GM21360 (cell line): Measurements from ENCODE around the gene GABARAPL1.

Source experiments
- ATAC-seq: cut with Tn5 transposase; IDR thresholded peaks from one replicate; pipeline ENCODE4 v1.9.1; 2021; ENCODE audit warnings: mild to moderate bottlenecking, moderate library complexity; ENCODE audit not compliant: unreplicated experiment

Gene GABARAPL1

DNA sequence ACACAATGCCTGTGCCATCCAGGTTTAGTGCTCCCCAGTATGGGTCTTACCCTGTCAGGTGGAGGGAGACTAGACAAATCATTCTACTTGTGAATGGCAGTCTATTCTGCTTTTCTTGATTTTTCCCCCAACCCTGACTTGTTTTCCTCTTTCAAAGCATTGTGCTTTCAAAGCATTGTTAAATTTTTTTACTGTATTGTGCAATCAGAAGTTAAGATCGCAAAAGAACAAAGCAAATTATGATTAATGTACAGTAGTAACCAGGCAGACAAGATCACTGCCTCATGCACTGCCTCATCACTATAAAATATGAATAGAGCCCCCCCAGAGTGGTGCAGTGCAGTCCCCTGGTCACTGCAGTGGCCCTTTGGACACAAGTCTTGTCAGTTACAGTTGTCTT, 14.1 kb downstream of the GABARAPL1 start:
- ATAC-seq = no peak

DNA sequence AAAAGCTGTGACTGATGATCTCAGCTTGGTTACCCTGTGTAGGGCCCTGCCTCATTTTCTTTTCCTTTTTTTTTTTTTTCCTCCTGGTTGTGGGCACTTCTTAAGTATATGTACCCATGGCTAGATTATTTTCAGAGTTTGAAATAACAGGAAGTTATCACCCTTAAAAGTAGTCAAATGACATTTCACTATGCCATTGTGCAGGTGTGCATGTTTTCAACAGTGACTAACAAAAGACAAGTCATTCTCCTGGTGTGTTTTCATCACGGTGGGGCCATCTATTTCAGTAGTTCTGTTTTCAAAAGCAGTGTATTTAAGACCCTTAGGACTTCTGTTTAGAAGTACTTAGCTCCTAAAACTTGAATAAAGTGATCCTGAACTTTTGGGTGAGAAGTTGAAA, 15.0 kb downstream of the GABARAPL1 start:
- ATAC-seq = no peak

DNA sequence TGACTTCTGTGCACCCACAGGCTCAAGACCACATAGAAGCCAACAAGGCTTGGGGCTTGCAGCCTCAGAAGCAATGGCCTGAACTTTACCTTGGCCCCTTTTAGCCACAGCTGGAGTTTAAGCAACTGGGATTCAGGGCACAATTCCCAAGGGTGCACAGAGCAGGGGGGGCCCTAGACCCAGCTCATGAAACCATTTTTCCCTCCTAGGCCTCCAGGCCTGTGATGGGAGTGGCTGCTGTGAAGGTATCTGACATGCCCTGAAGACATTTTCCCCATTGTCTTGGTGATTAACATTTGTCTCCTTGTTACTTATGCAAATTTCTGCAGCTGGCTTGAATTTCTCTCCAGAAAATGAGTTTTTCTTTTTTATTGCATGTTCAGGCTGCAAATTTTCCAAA, 21.9 kb downstream of the GABARAPL1 start:
- no peak for ATAC-seq

DNA sequence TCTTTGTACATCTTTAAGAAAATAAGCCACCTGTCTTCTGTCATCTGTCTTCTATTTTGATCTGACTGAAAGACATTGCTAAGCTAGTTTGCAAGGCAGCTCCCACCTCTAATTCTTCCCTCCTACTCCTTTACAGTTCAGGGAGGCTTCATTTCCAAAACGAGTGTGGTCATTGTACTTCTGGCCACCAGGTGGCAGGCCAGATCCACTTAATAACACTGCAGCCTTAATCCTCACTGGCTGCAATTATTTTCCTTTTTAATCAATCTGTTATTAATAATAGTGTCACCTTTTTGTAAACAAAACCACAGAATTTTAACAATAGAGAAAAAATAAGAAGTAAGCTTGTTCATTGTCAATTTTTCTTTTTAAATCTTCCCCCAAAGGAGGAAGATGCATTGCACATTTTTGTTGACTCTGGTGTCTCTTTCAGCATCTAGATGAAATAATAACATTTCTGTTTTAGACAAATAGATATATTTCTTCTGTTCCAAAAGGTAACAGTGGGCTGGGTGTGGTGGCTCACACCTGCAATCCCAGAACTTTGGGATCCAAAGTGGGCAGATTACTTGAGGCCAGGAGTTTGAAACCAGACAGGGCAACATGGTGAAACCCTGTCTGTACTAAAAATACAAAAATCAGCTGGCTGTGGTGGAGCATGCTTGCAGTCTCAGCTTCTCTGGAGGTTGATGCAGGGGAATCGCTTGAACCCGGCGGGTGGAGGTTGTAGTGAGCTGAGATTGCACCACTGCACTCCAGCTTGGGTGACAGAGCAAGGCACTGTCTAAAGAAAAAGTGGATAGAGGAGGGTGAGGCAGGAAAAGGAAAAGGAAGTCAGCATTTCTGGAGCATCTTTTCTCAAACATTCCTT, 23.3 kb downstream of the GABARAPL1 start:
- ATAC-seq = no peak

DNA sequence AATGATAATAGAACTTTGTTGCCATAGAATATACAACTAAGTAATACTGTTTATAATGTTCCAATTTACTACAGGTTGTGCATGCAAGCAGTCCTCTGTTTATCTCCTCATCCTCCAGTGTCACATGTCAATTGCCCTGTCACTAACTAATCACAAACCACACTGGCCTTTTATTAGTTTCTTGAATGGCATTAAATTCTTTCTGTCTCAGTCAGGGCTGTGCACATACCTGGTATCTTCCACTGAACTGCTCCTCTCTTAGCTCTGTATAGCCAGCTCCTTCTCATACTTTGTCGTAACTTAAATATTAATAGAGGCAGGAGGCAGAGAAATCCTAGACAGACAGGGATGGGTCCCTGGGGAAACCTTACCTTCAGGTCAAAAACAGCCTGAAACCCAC, 24.0 kb downstream of the GABARAPL1 start:
- no peak for ATAC-seq

DNA sequence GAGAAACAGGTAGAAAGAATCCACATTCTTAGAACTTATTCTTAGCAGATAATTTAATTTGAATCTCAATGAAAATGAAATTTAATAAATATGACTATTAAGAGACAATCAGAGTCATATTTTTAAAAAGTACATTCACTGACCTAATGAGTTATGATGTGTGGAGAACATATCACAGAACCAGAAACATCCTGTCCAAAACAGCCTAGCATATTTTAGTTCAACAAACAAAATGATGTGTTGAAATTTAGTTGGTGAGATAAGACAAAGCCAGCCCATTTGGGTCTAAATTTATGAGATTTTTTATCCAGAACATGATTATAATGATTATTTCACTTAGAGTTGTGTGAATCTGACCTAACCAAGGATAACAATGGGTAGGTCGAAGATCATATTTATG, 25.8 kb downstream of the GABARAPL1 start:
- no peak for ATAC-seq

DNA sequence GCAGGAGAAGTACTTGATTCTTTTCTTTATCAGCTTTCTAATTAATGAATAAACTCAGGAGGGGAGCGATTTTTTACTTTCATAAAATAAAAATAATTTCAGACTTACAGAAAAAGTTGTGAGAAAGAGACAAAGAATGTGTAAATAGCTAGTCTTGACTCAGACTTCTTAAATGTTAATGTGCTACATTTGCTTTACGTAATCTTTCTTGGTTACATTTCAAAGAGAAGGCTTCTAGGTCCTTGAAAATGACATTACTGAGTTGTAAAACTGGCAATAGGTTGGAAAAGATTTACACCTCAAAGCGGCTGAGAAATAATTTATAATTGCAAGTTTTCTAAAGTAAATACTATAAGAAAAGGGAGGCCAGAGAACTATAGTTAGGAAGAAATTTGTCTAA, 28.6 kb downstream of the GABARAPL1 start:
- ATAC-seq = no peak

DNA sequence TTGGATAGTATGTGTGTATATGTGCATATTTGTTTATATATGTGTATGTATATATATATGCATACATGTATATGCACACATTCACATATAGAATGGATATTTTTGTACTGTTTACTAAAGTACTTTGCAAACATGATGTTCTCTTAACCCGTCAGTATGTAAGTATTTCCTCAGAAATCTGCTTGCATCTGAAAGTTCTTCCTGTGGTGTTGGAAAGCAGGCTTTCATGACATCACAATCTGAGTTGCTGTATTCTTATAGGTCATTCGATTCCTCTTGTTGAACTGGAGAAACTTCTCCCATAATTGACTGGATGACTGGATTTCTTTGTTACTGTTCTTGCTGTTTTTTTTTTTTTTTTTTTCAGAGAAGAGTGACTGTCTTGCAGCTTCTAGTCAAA, 29.1 kb downstream of the GABARAPL1 start:
- ATAC-seq = no peak

DNA sequence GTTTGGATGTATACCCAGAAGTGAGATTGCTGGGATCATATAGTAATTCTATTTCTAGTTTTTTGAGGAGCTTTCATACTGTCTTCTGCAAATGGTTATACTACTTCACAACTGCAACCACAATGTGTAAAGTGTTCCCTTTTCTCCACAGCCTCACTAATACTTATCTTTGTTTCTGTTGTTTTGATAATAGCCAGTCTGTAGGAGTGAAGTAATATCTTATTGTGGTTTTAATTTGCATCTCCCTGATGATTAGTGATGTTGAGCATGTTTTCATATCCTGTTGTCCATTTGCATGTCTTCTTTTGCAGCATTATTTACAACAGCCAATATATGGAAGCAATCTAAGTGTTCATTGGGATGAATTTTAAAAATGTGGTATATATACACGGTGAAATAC, 29.9 kb downstream of the GABARAPL1 start:
- ATAC-seq = no peak

DNA sequence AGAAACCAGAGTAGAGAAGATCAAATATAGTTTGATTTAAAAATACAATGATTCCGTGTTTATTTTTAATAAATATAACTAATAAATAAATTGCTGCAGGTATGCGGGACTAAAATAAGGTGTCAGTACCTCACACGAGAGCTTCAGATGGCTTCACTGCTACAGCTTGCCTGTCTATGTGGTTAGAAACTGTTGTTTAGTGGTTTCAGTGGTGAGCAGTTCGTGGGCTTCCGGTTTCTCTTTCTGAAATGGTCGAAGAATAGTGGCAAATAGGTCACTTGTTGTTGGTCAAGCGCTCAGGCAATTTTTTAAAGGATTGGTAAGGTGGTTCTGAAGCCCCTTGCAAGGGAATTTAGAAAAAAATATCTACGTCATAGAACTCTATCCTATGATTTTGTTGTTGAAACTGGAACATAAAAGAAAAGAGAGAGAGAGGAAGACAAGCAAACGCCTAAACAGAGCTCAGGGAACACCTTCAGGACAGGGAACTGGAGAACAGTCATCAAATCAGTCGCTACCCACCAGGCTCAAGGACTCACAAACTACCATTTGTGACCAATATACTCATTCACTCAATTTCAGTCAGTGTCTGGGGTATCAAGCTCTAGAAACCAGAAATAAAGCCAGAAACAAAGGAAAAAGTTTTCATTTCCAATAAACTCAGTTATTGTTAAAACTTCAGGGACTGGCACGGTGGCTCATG, 31.3 kb downstream of the GABARAPL1 start:
- peak; percentile 72 for ATAC-seq

DNA sequence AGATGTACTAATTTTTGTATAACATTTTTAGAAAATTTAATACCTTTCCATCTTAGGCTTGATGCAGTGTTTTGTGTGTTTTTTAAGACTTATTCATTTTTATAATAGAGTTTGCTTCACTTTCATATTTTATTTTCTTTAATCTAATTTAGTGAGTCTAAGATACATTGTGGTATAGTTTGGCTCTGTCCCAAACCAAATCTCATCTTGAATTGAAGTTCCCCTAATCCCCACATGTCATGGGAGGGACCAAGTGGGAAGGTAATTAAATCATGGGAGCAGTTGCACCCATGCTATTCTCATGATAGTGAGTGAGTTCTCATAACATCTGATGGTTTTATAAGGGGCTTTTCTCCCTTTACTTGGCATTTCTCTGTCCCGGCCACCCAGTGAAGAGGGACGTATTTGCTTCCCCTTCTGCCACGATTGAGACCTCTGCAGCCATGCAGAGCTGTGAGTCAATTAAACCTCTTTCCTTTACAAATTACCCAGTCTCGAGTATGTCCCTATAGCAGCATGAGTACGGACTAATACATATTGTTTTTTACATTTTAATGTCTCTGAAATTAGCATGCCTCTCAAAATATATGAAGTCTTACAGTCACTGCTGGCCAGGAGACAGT, 34.9 kb downstream of the GABARAPL1 start:
- no peak for ATAC-seq

DNA sequence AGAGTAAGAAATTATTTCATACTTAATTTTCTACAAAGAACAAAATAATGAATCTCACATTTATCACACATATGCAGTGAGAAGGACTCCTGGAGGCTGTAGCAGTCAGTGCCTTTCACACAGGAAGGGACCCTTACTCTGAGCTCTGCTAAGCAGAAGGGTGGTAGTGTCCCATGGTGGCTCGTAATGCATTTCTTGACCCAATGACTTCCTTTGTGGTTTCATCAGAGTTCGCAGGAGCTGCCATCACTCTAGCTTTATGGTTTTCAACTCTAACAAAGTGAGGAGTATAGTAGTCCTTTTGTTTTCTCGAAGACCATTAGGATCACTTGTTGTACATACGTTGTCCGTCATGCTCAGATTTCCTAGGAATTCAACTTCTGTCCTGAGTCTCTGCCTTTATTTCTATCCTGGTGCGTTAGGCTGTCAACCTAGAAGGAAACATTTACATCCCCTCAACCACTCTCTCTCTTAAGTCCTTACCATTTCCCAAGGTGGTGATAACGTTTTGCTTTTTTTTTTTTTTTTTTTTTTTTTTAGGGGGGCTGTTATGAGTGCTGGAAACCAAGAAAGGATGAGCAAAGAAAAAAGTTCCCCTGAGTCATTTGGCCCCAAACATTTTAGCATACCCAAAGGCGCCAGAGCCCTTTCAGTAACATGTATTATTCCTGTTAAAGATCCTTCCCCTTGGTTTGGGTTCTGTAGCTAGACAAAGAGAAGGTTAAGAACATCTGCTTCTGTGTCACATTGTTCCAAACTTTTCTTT, 37.2 kb downstream of the GABARAPL1 start:
- no peak for ATAC-seq

DNA sequence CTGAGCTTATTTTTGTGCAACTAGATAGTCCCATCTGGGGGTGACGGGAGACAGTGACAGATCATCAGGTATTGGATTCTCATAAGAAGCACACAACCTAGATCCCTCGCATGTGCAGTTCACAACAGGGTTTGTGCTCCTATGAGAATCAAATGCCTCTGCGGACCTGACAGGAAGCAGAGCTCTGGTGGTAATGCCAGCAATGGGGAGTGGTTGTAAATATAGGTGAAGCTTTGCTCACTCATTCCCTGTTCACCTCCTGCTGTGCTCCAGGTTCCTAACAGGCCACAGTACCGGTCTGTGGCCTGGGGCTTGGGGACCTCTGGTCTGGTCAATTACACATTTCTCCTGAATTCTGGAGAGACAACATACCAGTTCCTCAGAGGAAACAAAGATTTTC, 39.0 kb downstream of the GABARAPL1 start:
- no peak for ATAC-seq

DNA sequence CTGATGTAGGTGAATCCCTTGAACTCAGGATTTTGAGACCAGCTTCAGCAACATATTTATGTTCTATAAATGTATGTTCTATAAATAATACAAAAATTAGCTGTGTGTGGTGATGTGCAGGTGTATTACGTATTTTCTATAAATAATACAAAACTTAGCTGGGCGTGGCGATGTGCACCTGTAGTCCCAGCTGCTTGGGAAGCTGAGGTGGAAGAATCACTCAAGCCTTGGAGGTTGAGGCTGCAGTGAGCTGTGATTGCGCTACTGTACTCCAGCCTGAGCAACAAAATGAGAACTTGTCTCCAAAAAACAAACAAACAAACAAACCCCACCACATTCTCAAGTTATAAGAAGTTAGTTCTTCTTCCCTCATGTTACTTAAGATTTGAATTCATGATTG, 39.5 kb downstream of the GABARAPL1 start:
- ATAC-seq = no peak

DNA sequence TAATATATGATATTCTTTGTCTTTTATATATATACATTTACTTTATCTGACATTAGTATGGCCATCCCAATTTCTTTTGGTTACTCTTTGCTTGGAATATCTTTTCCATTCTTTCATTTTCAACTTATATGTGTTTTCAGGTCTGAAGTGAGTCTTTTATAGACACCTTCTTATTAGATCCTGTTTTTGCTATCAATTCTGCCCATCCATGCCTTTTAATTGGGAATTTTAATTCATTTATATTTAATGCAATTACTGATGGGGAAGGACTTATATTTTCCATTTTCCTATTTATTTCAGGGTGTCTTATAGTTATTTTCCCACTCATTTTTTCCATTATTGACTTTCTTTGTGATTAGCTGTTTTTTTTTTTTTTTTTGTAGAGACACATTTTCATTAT, 43.4 kb downstream of the GABARAPL1 start:
- ATAC-seq = no peak

DNA sequence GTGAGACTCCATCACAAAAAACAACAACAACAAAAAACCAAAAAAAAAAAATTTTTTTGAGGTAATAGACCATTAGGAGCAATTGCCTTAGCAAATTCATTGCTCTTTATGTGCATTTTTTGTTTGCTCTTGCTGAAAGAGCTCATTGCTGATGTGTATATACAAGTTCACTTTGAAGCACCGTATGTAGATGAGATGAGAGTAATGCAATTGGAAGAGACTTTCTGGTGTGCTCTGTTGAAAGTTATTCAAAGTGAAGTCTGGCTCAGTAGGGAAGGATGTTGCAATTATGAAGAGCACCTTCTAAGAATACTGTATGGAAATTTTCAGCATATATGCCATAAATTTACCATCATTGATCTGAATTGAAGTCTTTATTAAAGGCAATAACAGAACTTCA, 48.2 kb downstream of the GABARAPL1 start:
- no peak for ATAC-seq

DNA sequence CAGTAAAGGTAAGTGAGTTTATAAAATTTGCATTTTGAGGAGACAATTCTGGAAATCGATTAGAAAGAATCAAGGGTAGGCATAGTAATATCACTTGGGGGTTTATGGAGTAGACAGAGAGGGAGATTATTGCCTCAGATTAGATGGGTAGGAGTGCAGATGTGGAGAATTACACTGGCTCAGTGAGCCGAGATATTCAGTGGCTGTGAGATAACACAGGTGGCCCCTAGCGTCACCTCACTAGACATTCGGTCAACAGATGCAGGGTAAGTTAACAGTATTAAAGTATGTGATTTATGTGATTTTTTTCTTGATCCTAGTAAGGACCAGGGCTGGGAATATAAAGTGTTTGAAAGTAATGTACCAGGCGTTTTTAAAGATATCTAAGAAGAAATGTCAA, 55.4 kb downstream of the GABARAPL1 start:
- ATAC-seq = no peak

DNA sequence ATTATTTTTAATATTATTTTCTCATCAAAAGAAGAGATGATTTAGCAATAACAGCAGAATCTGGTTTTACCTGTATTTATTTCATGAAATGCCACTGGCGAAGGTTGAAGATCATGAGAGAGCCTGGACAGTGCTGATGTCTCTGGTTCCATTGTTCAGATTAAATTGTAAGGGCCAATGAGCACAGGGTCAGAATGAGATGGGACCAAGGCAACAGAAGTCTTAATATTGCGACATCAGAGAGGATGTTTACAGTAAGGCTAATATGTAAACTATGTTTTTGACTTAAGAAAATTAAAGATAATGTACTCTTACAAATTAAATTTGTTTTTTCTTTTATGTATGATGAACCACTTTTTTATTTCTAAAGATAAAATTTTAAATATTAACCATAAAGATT, 59.8 kb downstream of the GABARAPL1 start:
- no peak for ATAC-seq
